ENCODE measurements around the gene C1QL3.

C1QL3 gene

DNA sequence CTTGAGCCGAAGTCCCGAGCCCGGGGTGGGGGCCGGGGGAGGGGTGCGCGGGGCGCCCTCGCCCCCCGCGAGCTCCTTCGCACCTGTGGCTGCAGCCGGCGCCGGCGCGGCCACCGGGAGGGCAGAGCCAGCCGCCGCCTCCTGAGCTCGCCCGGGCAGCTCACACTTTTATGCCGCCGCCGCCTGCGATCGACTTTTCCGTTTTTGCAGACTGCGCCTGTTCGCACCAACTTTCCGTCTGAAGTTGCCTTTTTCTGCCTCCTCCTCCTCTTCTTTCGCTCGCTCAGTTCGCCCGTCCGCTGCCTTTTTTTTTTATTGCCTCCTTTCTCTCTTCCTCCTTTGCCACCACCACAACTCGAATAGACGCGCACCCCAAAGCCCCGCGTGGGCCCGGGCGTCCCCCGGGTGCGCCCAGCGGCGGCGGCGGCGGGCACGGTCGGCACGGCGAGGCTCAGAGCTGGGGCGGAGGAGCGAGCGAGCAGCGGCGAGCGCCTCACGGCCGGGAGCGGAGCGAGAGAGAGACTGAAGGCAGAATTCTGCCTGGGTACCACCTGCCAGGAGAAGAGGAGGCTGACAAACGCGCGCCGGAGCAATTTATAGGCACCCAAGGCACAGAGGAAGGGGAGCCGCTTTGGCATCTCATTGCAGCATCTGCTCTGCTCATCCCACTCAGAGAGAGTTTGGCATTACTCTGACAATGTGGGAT, at the start of gene C1QL3:
C1QL3 (minus strand) TSS at position 569 of the 706 bp plus-strand sequence. CDS start 814 bp downstream, outside the sequence.
- DNase-seq = peak; percentile 64

DNA sequence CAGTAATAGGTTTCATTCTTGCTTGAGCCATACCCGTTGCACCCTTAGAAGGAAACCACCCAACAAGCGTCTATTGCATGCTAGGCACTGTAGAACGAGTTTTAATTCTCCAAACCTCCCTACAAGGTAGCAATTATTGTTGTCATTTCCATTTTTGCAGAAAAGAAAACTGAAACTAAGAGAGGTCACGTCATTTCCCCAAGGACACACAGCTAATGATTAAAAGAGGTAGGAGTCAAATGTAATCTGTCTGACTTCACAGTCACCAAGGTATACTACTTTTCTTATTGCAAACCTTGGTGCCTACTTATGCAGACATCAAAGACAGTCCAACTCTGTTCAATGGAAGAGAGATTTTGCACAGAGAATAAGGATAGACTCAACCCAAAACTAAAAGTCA, 49.1 kb upstream of the C1QL3 start:
- no peak for DNase-seq

DNA sequence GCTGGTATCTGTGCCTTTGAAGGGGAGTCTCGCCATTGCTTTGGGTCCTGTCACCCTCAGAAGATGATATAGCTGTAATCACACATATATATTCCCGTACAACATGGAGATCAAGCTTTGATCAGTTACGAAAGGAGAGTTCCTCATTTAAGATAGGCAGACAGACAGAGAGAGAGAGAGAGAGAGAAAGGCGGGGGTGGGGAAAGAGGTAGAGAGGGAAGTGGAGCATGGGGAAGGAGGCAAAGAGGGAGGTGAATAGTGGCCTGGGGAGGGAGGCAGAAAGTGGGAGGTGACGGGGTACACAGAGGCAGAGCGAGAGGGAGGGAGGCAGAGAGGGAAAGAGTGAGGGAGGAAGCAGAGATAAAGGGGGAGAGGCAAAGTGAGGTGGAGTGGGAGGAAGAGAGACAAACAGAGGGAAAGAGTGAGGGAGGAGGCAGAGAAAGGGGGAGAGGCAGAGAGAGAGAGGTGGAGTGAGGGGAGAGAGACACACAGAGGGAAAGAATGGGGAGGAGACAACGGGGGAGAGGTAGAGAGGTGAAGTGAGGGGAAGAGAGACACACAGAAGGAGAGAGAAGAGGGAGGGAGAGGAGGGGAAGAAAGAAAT, 44.6 kb upstream of the C1QL3 start:
- DNase-seq = no peak

DNA sequence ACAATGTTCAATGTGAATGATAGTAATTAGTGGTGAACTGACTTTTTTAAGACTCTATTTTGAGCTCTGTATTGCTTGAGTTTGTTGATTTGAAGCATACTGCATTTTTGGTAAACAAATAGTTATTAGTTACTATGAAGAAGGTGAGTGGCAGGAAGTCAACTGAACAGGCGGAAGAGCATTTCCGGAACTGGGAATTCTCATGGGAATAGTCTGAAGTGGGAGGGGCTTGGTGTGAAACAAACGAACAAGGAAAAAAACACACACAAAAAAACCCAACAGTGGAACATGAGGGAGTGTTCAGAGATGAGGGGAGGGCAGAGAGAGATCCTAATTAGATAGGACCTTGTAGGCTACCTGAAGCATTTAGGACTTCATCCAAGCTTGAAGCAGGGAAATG, 43.9 kb upstream of the C1QL3 start:
- DNase-seq = no peak

DNA sequence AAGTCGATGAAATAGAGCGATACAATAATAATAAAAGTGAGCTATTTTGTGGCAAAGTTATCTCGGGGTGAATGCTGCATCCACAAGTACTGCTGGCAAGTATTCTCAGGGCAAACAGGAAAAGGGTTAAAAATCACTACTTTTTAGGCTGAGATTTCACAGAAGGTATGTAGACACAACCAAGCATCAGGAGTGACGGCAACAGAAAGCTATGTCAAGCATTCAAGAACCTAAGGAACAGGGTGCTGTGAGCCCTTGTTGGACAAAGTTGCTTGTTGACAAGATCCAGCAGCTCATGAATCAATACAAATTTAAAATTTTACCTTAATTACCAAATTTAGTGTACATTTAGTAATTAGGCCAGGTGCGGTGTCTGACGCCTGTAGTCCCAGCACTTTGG, 41.2 kb upstream of the C1QL3 start:
- DNase-seq = no peak

DNA sequence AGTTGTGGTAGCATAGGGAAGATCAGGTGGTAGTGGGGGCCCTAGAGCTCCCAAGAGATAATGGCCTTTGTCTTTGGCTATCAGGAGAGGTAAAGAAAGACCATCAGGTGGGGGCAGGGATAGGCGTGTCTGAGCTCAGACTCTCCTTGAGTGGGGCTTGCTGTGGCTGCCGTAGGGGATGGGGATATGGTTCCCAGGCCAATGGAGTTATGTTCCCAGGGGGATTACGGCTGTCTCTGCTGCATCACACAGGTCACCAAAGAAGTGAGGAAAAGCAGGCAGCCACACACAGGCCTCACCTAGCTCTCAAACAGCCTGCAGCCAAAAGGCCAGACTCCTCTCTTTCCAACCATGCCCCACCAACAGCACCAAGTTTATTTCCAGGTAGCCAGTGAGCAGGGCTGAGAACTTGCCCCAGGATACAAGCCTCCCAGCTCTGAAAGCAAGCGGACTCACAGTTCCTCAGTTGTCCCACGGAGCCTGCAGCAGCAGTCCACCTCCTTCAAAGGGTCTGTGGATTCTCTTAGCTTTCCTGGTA, 37.6 kb upstream of the C1QL3 start:
- DNase-seq = no peak

DNA sequence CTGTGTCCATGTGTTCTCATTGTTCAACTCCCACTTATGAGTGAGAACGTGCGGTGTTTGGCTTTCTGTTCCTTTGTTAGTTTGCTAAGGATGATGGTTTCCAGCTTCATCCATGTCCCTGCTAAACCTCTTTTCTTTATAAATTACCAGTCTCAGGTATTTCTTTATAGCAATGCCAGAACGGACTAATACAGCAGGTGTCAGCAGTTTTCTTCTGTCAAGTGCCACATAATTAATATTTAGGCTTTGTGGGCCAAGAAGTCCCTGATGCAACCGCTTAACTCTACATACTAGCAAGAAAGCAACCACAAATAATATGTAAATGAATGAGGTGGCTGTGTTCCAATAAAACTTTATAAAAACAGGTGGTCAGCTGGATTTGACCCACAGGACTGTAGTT, 26.3 kb upstream of the C1QL3 start:
- no peak for DNase-seq

DNA sequence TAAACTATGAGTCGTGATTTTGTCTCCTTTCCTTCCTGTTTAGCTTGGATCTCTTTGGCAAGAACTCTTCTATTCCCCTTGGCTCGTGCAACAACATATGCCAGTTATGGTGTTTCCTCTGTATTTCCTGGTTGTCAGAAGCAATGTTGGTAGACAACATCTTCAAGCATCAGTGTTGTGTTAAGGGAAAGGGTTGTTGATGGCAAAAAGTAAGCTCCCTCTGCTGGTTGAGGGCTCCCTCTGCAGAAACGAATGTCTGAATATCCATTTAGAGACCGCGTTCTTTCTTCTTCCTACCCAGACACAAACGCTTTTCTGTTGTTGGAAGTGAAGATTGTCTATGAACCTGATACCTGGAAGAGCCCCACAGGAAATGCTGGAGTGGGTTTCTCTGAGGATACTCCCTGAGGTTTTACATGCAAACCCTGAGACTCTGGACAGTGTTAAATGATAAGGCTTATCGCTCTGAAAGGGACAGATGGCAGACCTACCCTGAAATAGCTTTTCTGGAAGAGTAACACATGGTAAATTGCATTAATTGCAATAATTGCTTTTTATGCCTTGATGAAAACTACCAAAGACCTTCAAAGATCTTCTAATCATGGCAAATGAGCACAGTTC, 23.5 kb upstream of the C1QL3 start:
- DNase-seq = no peak

DNA sequence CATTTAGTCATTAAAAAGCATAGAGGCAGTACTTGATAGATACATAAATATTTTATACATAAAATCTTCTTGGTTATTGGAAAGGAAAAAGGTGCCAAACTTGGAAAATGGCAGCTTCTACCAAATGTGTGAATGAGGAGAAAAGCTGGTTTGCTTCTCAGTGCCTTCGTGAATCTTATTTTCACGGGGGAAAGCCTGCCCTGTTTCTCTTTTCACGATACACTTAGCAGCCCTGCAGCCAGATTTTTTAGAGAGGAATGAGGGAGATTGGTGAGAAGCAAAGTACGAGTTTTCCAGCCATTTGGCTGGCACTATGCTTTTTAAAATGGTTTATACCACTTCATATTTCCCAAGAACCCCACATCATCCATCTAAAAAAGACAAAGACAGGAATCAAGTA, 22.9 kb upstream of the C1QL3 start:
- DNase-seq = no peak

DNA sequence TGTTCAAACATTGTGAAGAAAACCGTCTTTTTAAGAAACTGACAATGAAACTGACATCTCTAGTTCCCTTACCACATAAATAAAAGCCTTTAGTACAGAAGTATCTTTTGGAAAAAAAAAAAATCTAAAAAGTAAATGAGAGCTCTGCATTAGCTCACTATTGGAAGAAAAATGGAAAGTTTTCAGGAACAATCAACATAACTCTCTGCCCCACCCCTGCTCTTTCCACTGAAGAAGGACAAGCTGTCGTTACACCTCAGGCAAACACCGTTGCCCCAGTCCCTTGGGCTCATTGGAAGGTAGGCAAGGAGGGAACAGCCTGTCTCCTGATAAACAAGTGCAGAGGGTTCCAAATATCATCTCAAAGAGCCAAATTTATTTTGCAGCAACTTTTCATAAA, 22.4 kb upstream of the C1QL3 start:
- DNase-seq = no peak

DNA sequence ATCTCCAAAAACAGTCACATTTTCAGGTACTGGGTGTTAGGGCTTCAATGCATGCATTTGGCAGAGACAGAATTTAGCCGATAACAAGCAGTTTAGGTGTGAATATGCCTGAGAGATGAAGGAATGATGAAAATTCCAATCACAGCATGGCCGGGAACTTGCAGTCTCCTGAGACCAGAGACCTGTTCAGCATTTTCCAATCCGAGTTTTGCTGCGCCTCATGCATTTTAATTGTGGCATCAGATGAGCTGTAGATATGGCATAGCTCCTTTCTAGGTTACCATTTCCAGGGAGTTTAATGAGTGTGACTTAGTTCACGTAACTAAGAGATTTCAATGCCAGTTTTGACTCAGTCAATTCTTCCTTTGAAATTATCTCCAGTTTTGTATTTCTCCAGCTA, 14.5 kb upstream of the C1QL3 start:
- DNase-seq = no peak

DNA sequence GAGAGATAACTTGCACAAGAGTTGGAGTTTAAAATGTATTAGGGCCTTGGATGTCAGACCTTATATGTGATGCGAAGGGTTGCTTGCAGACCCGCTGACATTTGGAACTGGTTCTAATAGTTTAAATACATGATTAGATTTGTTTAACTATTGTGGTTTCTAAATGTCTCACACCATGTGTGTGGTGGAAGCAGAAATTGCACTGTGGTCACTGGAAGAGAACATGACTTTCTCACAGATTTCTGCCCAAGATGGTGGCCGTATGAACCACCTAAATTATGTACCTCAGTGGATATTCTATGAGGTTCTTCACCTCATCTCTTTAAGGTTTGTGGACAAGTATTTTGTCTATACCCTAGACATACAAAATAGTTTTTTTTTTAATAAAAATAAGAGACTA, 8.2 kb upstream of the C1QL3 start:
- DNase-seq = no peak

DNA sequence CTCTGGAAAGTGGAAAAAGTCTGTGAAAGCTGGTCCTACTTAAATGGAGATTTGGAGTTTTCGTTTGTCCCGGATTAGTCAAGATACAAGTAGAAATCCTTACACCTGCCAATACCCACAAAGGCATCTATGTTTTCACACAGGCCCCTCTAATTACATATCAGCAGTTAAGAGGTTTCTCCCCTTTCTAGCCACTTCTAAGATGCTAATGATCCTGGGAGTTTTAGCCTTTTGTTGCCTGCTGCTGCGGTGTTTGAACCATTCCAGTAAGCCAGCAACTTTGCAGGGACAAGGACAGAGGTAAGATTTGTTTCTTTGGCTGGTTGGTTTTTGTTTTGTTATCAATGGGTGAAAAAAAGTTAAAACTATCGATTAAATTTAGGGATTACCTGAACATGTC, 5.8 kb upstream of the C1QL3 start:
- DNase-seq = no peak

DNA sequence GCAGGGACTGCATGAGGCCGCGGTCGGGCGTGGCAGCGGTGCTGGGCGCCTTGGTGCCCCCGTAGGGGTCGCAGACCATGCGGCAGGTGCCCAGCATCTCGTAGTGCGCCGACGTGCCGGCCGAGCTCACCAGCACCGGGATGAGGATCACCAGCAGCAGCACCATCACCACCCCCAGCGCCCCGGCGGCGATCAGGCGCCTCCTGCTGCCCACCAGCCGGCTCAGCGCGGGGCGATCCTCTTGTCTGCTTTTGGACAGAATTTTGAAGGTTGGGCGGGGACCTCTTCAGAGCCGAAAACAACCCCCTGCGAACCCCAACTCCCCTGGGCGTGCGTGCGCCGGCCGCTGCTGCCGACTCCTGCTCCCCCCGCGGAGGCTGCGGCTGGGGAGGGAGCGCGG, 779 bp downstream of the C1QL3 start:
- peak; percentile 73 for DNase-seq

DNA sequence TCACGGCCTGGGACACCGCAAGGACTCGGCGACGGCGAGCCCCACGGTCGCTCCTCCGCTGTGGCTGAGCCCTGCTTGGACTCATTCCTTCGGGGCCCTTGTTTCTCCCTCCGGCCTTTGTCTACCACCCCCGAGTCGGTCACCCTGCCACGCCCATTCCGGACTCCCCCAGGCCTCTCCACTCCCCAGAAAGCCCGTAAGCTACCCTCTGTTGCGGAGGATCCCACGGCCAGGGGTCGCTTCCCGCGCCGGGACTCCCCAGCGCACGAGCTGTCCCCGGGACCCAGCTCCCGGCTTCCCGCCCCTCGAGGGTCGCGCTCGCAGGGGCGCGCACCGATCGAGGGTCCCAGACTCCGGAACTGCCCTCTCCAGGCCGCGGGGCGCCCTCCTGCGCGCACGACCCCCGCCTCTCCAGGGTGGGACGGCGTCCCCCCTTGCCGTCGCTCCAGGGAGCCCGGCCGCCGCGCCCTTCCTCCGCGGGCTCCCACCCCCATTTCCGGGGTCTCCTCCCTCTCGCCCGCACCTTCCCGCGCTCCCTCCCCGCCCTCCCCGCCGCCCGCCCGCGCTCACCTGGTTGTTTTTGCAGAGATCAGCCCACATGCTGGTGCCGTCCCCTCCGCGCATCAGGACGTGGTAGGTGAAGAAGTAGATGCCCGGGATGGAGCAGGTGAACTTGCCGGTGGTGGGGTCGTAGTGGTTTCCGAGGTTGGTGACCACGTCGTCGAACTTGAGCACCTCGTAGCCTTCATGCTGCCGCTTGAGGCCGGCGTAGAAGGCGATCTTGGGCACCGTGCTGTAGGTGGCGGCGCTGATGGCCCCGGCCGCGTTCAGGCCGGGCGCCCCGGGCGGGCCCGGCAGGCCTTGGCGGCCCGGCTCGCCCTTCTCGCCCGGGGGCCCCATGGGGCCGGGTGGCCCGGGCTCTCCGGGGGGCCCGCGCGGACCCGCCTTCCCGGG, 1.5 kb downstream of the C1QL3 start:
- DNase-seq = peak; percentile 61

DNA sequence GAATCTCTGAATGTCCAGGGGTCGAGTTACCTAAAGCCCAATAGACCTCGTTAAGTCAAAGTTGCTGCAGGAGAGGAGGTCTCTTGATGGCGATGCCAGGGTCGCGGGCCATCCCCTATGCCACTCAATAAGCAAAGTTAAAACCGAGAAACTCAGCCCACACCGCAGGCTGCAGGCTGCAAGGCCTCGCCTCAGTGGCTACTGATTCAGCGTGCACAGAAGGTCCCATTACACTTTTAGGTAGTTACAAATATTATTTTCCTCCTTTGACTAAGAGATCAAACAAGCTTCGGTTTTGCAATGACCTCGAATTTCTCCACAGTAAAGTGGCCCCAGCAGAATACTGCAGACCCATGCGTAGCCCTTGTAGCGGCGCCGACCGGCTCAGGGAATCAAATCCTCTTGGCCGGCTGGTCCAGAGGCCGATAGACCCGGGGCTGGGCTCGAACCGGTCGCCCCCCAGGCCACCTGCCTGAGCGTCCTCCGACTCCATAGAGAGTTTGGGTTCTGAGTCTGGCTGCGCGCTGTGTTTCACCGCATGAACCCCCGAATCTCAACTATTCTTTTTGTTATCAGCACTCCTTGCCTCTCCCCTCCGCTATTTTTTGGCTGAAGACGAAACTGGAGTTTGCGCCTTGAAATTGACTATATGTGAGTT, 2.3 kb downstream of the C1QL3 start:
- no peak for DNase-seq

DNA sequence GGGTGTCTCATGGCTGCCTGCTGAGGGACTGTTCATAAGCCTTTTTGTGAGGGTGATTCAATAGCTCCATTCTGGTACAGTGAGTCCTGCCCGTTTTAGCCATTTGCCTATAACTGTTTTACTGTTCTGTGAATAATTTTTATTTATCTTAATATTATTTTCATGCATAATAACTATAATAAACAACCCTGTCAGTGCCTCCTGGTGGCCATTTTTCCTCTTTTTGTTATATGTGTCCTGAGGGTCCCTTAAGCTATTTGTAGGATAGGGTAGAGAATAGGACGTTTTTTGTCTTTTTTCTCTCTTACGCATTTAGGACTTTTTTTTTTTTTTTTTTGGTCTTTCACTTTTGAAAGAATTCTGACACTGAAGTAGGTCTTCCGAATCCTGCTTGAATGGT, 2.9 kb downstream of the C1QL3 start:
- DNase-seq = no peak

DNA sequence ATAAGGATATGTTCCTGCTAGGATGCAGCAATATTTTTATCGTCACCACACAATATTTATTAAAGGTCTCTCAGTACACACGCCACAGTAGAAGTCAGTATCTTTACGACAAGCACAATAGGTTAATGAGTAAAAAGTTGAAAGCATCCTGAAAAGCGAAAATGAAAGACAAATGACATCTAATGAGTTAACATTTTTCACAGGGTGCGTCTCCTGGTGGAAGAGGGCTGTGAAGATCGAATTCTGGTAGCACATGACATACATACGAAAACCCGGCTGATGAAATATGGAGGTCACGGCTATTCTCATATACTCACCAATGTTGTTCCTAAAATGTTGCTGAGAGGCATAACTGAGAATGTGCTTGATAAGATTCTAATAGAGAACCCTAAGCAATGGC, 10.8 kb downstream of the C1QL3 start:
- no peak for DNase-seq

DNA sequence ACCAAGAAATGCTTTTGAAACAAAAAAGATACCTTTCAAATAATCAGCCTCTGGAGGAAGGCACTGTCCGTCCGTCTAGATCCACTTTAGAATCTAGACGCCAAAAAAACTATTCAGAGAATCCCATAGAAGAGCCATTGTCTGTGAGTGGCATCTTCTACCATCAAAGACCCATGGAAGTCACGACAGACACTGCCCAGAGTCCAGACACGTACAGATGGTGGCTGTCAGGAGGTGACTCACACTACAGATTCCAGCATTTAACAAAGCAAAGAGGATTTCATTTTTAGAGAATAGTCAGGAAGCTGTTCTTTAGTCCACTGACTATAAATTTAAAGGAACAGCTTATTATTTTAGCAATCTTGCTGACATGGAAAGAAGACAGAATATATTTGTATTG, 11.7 kb downstream of the C1QL3 start:
- DNase-seq = no peak

DNA sequence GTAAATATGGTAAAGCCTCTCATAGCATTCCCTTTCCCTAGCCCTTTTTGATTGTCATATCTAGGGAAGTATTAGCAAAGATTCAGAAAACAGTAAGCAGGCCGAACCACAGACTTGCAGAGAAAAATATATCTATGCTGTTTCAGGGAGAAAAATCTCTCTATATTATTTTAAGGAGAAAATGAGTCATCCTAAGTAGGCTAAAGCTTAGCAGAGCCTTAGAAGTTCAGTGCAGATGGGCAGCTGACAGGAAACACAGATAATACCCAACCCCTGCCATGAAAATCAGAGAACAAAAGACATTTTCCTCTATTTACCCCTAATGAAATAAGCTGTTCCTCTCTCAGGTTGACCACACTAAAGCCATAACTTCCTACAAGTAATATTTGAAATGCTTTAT, 16.5 kb downstream of the C1QL3 start:
- no peak for DNase-seq

DNA sequence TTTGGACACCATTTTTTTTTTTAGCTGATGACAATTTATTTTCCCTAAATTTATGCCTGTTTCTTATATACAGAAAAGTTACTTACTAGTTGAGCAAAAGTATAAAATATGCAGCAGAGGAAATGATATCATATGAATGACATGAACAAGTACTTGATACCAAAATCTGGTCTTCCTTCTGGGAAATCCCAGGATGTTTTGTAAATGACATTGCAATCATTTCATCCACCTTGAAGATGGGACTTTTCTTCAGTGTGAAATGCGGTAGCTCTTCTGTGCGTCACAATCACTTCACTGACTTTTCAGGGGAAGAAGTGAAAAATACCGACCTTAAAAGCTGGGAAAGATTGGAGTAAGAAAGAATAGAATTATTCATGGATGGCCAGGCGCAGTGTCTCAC, 23.8 kb downstream of the C1QL3 start:
- DNase-seq = no peak

DNA sequence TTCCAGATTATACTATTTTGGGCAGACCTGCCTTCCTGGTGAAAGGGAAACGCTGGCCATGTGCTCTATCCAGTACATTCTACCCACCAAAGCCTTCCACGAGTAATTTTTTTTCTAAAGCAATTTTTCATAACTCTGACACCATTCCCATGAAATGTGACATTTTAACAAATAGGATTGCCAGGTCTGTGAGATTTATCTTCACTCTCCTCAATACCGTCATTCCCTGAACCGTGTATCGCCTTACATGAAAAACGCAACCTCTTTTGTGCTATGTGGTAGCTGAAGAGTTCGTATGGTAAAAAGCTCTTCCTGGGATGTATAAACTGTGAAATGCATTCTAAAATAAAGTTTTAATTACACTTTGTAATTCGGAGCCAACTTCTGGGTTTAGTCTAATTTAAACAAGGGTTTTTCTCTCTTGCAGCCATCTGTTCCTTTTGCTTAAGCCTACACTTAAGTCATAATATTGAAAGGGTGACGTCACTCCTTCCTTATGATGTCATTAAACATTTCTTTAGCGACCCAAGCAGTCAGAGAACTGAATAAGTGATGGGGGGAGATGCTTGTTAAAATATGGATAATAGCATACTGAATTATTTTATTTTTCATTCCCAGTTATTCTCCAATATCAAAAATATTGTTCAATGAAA, 27.7 kb downstream of the C1QL3 start:
- DNase-seq = no peak
